ENCODE data around the gene BEND2. TPM values are rescaled to one million over a fixed set of nuclear protein-coding genes. Genes with fewer than 3 reads are reported as not detected.
"Not testable (repeated sequence)": the region's sequence is repeated elsewhere in the genome, so short reads cannot be mapped to it uniquely, and the experiment has no call there.

BEND2 gene
- total RNA-seq (ENCODE audit: unreplicated experiment) = not detected
- long read RNA-seq = 0 reads

- Mint-ChIP-seq H3K36me3 (ENCODE audit: low read depth, unreplicated experiment) (no peaks in the 10 kb centered on the region), H3K9me3 (ENCODE audit: unreplicated experiment) (no peaks in the 10 kb centered on the region), H3K4me1 (ENCODE audit: unreplicated experiment) (no peaks in the 10 kb centered on the region), H3K27ac (ENCODE audit: unreplicated experiment) (no peak within 1 kb of the TSS), H3K27me3 (ENCODE audit: unreplicated experiment) (no peaks in the 10 kb centered on the region), H3K4me3 (ENCODE audit: unreplicated experiment) (no peak within 1 kb of the TSS)
- no peak for TF ChIP-seq CTCF (IDR thresholded peaks at IDR 0.05; ENCODE audit: unreplicated experiment)
- no peak for DNase-seq (ENCODE audit: low spot score)
Measured at GRCh38 chrX:18220786-18221185, at the start of gene BEND2. Gene BEND2 (minus strand): TSS chrX:18220886. CDS start chrX:18220750, 136 bp downstream.

- H3K9me3 Mint-ChIP-seq (ENCODE audit: unreplicated experiment) = no peaks in the 10 kb centered on the region
- H3K27me3 Mint-ChIP-seq (ENCODE audit: unreplicated experiment) = no peaks in the 10 kb centered on the region
- DNase-seq (ENCODE audit: low spot score) = no peak
- peaks cover 4% of the 10 kb centered on the region for H3K36me3 Mint-ChIP-seq (ENCODE audit: low read depth, unreplicated experiment)
- H3K4me1 Mint-ChIP-seq (ENCODE audit: unreplicated experiment) = no peaks in the 10 kb centered on the region
- H3K27ac Mint-ChIP-seq (ENCODE audit: unreplicated experiment) = no peak overlapping the region
- TF ChIP-seq CTCF (IDR thresholded peaks at IDR 0.05; ENCODE audit: unreplicated experiment) = no peak
- H3K4me3 Mint-ChIP-seq (ENCODE audit: unreplicated experiment) = no peak overlapping the region
Measured at GRCh38 chrX:18255059-18255458, 34.4 kb upstream of the BEND2 start.

DNA sequence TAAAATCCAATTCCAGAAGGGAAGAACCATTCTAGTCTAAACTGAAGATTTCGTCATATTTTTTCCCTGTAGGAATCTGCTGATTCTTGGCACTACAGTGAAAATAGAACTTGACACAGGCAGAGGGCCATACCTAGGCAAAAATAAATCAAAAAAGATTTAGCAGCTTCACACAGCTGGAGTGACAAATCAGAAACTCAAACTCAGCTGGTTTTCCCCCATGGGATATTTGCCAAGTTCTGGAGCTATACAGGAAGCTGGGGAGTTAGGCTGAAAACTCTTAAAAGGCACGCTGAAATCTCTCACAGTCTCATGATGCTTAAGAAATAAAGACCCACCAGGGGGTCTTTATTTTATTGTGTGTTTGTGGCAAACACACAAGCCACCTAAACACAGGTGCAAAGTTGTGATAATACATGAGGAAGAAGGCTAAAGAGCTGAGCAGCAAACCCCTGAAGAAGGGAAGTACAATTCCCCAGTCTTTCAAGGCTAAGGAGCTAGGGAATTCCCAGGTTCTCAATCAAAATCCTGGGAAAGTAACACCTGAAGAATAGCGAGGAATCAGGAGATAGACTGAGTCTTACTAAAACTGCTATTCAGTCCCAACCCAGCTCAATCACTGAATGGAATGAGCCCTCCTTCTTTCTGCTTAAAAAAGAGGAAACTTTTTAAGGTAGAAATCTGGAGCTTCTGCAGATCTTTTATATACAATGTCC lies 32.1 kb upstream of the BEND2 start:
- no peaks in the 10 kb centered on the region for H3K9me3 Mint-ChIP-seq (ENCODE audit: unreplicated experiment)
- H3K4me1 Mint-ChIP-seq (ENCODE audit: unreplicated experiment) = no peaks in the 10 kb centered on the region
- TF ChIP-seq CTCF (IDR thresholded peaks at IDR 0.05; ENCODE audit: unreplicated experiment) = no peak
- no peak overlapping the region for H3K27ac Mint-ChIP-seq (ENCODE audit: unreplicated experiment)
- no peaks in the 10 kb centered on the region for H3K27me3 Mint-ChIP-seq (ENCODE audit: unreplicated experiment)
- H3K4me3 Mint-ChIP-seq (ENCODE audit: unreplicated experiment) = no peak overlapping the region
- H3K36me3 Mint-ChIP-seq (ENCODE audit: low read depth, unreplicated experiment) = peaks cover 12% of the 10 kb centered on the region
- DNase-seq (ENCODE audit: low spot score) = no peak

- H3K9me3 Mint-ChIP-seq (ENCODE audit: unreplicated experiment); H3K36me3 Mint-ChIP-seq (ENCODE audit: low read depth, unreplicated experiment); H3K27ac Mint-ChIP-seq (ENCODE audit: unreplicated experiment): not testable (repeated sequence)
Measured at GRCh38 chrX:18229646-18230045, 9.0 kb upstream of the BEND2 start.

GRCh38 chrX:18228069-18228468 lies 7.4 kb upstream of the BEND2 start:
- no peak for TF ChIP-seq CTCF (IDR thresholded peaks at IDR 0.05; ENCODE audit: unreplicated experiment)
- no peak overlapping the region for H3K4me3 Mint-ChIP-seq (ENCODE audit: unreplicated experiment)
- no peak for DNase-seq (ENCODE audit: low spot score)
- H3K4me1 Mint-ChIP-seq (ENCODE audit: unreplicated experiment) = no peaks in the 10 kb centered on the region
- H3K27ac Mint-ChIP-seq (ENCODE audit: unreplicated experiment) = no peak overlapping the region
- H3K9me3 Mint-ChIP-seq (ENCODE audit: unreplicated experiment) = no peaks in the 10 kb centered on the region
- no peaks in the 10 kb centered on the region for H3K36me3 Mint-ChIP-seq (ENCODE audit: low read depth, unreplicated experiment)
- no peaks in the 10 kb centered on the region for H3K27me3 Mint-ChIP-seq (ENCODE audit: unreplicated experiment)

More at GRCh38 chrX:18229646-18230045, 9.0 kb upstream of the BEND2 start:
- not testable (repeated sequence) for DNase-seq (ENCODE audit: low spot score); H3K4me3 Mint-ChIP-seq (ENCODE audit: unreplicated experiment); H3K27me3 Mint-ChIP-seq (ENCODE audit: unreplicated experiment); H3K4me1 Mint-ChIP-seq (ENCODE audit: unreplicated experiment)
